Measurements from ENCODE around the gene SPTBN5.

Gene SPTBN5

DNA sequence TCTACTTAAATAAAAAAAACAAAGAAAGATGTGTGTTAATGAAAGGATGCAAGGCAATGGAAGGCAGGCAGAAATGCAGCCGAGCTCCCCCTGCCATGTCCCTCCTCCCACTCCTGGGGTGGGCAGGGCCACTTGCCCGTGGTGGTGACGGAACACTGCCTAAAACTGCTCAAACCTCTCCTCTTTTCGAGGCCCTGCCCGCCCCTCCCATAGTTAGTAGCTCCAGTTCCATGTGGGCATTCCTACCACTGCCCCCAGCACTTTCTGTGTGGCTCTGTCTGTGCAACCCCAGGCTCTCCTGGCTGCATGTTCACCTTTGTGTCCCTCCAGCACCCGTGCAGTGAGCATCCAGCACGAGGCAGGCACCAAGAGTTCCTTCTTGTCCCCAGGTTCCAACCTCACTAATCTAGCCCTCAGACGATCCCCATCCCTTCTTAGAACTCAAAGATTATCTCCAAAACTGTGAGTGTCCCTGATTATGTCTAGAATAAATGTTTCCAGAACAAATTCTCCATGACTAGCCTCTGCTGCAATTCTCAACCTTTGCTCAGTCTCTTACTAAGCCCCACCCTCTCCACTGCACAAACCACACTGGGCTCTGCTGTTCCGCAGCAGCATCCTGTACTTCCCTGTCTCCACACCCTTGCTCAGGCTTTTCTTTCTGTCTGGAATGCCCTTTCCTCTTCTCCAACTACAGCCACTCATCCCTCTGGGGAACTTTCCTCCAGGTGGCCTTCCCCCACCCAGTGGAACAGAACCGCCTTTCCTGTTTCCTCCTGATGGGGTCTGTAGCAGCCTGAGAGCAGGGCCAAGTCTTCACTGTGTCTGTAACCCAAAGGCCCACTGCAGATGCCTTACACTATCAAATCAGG, 32.6 kb upstream of the SPTBN5 start:
- no peak for DNase-seq

DNA sequence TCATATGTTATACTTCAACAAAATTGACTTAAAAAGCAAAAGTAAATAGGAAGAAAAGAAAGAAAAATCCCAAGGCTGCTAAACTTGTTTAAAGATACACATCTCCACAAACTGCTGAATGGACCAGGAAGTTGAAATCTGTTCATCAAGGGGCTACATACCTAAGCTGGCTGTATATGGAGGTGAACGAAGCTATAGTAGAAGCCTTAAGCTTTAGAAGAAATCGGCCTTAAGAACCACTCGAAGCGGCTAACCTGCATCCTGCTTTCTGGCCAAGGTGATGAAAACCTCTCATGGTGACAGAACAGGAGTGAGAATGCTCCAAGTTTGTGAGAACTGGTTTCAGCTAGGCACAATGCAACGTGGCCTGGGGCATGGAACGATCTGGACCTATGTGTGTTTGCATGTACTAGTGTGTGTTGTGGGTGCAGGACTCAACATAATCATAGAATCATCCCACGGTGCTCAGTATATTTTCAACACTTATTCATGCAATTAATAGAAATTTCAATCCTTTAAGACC, 31.3 kb upstream of the SPTBN5 start:
- DNase-seq: no peak

DNA sequence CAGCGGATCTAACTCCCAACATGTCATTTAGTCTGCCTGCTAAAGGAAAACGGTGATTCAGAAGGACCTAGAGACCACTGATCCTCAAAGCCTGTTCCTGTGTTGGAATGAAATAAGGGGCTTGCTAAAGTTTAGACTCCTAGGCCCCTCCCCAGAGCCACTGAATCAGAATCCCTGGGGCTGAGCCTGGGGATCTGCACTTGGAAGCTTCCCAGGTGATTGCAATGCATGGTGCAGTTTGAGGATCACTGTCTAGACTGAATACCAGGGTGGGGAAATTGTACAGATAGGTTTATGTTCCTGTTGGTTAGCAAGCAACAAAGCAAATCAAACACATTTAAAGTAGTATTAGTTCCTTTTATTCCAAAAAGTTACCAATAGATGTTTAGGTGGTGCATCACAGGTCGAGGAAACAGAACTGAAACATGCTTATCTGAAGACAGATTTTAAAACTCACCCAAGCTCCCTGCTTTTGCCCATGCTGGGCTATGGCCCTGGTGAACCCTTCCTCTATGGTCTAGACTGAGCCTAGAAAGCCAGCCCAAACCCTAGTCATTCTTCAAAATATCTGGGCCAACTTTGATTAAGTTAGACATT, 29.6 kb upstream of the SPTBN5 start:
- no peak for DNase-seq

DNA sequence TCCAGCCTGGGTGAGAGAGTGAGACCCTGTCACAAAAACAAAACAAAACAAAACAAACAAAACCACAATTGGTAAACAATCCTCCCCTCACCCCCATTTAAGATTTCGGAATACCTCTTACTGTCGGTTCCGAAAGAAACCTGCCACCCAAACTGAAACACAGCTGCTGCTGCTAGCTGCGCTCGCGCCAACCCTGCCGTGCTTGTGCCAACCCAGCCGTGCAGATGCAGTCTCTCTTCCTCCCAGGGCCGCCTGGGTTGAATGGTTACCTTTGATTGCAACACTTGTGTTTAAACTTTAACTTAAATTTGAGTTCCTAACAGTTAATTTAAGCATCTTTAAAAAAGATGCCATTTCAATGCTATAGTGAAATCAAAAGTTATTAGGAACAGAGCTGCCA, 28.5 kb upstream of the SPTBN5 start:
- DNase-seq: no peak

DNA sequence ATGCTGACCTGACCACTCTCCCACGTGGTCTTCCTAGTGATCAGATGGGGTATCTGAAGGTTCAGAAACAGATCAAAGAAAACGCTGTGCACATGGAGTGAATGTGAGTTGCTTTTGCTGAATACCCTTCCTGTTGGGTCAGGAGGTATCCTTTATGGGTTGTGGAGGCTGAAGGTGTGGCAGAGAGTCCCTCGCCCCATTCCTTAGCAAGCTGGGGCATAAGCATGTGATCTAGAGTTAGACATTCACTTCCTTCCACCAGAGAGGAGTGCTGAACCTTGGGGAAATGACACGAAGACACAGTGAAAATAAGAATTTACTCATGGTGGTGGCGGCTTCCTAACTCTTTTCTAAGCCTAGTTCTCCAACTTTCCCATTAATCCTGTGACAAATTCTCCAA, 27.8 kb upstream of the SPTBN5 start:
- DNase-seq: no peak

DNA sequence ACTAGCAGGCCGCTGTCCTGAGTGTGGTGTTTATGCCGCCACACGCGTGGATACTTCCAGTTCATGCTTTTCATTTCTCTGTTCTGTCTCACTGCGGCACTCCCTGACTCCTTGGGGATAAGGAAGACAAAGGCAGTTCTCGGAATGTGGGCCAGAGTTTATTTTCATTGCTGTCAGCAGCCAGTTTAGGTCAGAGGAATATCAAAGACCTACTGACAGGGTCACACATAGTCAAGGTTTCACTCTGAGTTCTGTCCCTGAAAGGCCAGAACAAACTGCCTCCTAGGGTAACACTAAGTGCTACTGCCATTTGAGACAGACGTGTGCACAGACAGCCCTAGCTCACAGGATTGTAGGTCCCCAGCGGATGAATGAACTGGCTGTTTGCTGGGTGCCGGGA, 27.3 kb upstream of the SPTBN5 start:
- no peak for DNase-seq

DNA sequence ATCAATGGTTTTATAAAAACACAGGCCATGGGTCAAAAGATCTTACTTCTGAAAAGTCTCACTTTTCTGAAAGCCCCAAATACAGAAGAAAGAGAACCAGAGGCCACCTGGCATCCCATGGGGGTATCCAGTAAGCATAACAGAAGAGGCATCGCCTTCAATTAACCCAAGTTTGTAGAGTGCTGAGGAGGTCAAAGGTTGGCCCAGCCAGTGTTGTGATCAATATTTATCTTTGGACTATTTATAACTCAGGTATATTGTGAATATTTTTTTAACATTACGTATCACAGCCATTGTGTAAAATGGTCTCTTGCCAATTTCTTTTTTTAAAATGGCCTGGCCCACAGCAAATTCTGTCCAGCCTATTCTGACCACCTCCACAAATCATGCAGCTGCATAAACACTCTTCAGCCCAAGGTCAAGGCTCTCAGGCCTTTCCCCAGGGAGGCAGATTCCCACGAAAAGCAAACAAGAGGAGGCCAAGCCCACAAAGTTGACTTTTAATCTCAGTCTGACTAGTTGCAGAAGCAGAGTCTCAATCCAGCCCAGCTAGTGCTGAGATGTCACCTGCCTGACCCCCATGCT, 26.2 kb upstream of the SPTBN5 start:
- DNase-seq: no peak

DNA sequence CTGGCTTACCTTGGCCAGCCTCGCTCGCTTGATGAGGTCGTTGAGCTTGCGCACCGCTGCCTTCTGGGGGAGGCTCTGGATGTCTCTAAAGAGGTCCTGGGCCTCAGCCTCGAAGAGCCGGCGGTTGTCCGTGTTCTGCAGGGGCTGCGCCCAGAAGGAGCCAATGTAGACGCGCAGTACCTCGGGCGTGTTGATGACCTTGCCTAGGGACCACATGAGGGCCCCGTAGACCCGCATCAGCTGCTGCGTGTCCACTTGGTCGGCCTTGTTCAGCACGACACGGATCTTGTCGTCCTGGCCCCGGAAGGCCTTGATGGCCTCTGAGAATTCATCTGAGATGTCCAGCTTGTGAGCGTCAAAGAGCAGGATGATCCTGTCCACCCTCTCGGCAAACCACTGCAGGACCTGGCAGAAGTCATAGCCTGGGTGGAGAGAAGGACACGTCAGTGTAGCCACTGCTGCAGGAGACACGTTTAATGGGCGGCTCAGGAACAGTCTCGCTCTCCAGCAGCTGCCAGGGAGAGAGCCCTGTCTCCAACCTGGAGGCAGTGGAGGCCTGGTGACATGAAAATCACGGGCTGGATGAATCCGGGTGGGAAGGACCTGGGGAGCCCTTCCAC, 25.5 kb upstream of the SPTBN5 start:
- no peak for DNase-seq

DNA sequence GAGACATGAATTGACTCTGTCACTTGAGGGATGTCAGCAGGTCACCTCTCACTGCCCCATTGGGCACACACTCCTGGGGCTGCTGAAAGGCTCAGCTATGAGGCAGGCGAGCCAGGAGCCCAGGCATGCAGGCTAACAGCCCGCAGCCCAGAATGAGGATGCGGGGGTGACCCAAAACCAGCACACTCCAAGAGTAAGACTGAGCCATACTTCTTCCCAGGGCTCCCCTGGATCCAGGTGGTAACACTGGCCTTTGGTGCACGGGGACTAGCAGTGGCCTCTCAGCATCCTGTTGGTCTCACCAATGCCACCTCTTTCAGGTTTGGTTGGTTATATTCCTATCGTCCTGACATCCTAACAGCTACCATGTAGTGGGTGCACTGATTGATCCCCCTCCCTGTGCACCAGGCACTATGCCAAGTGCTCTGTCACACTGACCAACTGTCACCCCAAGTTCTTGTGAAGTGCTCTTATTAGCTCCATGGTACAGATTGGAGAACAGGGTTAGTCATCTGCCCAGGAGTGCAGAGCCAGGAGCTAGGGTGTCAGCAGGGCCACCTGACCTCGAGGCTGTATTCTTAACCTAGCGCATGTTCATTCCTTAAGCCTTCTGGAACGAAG, 24.8 kb upstream of the SPTBN5 start:
- no peak for DNase-seq

DNA sequence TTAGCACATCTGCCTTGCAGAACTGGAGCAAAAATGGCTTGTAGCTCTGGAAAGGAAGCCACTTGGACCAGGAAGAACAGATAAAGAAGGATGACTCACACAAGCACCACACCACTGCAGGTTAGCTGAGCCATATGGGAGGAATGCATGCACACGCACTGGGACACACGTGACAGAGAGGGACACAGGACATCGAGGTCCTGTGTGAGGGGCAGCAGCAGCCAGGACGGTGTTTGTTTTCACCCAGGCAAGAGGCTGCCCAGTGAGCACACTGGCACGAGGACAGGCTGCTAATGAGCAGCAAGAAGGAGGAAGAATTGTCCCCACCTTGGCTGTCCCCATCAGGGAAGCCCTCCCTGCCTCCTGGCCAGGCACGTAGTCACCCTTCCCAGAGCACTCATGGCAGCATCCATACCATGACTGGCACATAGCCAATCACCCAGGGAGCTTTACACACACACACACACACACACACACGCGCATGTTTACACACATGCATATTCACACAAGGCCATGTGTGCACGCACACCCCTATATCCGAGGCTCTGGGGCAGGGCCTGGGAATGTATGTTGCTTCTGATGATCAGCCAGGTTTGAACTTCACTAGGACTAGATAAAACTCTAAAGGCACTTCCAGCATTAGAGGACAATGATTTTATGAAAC, 24.0 kb upstream of the SPTBN5 start:
- DNase-seq: no peak

DNA sequence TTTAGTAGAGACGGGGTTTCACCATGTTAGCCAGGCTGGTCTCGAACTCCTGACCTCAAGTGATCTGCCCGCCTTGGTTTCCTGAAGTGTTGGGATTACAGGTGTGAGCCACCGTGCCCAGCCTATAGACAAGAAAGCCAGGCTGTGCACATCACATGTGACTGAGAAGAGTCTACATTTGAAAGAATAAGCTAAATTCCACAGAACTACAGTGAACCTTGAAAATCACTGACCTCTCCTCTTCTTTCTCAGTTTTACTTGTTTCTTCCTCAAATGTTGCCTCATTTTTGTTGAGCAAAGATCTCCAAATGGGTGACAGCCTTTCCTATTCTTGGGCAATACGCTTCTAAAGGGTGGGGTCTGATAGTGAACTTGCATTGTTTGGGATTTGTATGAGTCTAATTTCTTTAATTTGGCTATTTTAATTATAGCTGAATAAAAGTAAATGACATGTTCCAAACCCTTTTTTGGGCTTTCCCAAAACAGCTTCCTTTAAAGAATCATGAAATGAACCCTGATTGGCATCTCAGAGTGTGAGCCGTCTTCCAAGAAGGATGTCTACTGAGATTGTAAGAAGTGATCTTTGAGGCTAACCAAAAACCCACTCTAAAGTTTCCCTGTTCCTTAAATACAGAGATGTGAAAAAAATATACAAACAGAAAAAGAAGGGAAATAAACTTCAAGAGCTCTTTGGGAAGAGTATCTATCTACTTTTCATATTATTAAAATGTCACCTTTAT, 21.6 kb upstream of the SPTBN5 start:
- no peak for DNase-seq

DNA sequence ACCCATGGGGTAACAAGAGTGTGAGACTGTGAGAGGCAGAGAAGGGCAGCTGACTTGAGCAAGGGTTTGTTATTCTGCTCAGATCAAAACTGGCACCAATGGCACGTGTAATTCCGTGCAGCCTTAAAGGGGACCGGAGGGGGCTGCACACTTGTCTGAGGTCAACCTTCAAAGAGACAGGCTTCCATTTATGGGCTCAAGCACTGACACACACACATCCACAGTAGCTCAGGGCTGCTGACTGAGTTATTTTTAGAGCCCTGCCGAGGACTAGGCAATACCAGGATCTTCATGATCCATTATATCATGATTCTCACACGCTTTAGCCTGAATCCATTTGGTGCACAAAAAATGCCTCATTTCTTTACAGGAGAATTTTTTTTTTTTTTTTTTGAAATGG, 20.6 kb upstream of the SPTBN5 start:
- DNase-seq: no peak

DNA sequence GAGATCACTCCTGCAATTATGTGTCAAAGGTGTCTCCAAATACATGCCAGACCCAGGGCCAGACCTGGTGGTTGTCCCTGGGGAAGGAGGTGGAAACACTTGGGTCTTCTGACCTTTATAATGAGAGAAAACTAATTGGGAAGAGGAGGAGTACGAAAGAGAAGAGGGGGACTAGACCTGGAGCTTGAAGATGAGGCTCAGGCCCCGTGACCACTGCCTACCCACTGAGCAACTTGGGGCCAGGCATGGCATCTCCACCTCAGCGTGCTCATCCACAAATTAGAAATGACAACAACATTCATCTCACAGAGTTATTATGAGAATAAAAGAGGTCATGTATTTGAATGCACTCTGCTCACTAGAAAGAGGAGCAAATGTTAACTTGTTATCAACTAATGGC, 19.4 kb upstream of the SPTBN5 start:
- DNase-seq: no peak

DNA sequence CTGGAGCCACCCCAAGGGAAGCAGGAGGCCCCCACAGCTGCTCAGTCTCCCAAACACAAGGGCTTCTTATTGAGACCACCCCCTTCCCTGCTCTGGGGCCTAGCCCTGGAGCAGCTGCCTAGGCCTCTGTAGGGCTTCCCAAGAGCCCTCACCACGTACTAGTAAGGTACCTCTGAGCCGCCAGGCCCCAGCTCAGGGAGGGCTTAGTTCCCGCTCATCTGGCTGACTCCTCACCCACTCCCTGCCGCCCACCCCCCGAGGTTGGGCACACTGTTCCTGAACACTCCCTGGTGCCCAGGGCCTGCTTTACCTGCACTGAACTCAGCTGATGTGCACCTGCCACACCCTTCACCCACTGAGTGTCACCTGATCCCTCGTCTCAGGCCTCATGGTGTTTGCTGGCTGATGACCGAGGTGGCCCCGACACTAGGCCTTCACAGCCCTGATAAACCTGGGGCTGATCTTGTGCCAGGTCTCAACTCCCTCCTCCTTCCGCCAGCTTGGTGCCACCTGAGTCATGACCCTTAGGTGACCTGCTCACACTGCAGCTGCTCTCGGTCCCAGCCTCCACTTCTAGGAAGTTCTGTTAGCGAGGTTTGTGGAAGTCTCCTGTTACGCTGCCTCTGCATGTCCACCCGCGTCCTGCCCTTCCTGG, 18.0 kb upstream of the SPTBN5 start:
- no peak for DNase-seq

DNA sequence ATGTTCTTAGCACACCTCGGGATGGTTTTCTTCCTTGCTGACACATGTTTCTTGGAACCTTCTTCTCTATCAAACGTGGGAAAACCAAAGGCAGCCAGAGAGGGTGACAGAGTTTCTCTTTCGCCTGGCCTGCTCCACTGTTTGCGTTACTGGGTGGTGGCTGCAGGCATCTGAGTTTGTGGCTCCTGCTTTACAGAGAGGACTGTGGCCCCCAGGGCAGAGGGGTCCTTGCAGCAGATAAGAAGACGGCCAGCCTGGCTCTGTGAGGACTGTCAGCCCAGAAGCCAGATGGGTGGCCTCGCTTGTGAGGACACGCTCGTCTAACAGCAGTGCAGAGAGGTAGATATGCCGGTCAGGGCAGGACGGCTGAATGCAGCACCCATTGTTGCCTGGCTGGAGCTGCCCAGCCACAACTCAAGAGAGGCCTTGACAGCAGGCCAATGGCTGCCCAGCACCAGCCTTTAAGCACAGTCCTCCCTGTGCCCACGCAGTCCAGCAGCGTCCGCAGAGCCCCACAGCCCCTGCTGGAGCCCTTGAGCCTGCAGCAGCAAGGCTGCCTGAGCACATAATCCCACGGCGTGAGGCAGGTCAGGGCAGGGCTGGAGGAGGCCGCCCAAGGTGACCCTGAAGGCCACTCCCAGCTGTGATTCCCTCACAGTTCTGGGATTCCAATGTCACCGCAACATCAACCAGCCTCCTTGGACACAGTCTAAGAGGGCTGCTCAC, 15.0 kb upstream of the SPTBN5 start:
- DNase-seq: no peak

DNA sequence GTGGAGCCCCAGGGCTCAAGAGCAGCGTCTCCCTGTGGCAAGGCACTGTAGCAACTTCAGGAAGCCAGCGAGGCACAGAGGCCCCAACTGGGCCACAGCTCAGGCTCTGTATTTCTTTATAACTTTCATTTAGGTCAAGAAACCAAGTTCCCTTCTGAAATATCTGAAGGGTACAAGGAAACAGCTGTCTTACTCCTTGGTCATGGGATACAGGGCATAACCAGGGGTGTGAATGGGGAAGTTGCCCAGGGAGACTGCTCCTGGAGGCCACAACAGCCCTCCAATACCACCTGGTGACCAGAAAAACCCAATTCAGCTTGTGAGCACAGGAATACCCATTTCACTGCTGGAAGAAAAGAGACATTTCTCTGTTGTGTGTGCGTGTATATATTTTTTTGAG, 13.3 kb upstream of the SPTBN5 start:
- no peak for DNase-seq

DNA sequence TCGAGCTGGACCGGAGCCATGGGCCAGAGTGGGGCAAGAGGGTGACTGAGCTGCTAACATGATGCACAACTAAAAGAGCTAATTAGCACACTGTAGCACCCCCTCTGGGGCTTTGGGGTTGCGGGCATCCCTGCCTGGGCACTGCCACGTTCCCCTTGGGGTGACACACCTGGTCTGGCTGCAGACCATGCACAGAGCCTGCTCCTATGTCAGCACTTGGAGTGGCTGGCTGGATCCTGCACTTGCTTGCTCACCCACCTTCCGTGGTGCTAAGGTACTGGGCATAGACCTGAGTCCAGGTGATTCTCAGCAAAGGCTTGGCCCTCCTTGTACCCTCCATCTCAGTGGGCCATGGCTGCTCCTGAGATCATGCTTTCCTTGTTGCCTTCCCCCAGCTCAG, 12.8 kb upstream of the SPTBN5 start:
- DNase-seq: no peak

DNA sequence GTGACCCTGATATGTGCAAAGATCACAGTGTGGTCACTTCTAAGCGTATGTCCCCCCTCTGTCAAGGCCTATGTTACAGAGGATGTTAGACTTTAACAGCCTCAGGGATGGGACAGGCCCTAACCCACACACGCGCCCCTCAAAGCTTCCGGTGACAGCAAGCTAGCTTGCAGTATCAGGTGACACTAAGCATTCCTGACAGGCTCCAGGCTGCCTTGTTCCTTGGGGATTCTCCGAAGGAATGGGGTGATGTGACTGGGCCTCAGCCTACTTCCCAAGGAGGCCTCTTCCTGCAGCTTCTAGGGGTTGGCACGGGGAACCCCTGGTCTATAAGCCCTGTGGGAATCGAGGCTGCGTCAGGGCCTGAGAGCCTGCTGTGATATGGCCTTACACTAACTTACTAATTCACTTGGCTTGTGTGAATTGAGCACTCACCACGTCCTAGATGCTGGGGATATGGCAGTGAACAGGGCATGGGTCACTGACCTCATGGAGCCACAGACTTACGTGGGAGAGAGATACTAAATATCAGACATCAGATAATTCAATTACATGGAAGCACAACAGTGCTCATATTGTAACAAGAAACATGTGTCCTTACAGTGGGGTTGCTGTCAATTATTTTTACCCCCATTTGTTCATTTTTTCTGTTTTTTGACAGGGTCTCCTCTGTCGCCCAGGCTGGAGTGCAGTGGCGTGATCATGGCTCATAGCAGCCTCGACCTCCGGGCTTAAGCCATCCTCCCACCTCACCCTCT, 11.4 kb upstream of the SPTBN5 start:
- DNase-seq: no peak

DNA sequence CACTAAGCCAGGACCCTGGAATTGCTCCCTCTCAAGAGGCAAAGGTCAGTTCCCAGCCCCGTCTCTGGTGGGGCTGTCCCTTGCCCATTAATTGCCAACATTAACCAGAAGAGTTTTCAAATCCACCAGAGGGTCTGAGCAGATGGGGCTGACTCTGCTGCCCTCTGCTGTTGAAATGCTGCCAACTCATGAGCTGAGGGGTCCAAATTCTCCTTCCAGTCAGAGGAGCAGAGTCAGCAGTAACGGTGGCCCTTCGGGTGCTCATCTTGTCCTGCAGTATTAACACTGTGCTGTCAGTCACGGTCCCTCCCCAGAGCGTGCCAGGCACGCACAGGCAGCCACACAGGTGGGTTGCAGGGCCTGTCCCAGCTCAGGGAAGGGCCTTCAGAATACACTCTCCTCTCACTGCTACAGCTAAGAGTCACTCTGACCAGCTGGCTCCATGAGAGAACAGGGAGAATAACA, 10.7 kb upstream of the SPTBN5 start:
- DNase-seq: peak; percentile 61 to 76

DNA sequence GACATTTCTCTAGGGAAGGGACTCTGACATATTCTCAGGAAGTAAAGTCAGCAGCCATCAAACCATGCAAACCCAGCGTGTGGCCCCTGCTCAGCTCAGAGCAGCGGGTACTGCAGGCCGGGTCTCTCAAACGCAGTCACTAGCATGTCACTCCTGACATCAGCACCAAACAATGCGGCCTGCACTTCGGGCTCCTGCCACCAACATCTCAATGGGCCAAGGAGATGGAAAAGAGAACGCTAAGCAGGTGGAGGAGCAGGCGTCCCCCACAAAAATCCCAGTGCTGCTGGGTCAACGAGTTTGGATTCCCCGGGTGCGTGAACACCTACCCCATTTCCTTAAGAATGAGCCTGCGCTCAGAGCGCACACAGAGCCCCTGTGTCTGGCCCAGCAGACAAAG, 9.9 kb upstream of the SPTBN5 start:
- no peak for DNase-seq

All from activated CD4-positive, alpha-beta T cell treated with anti-CD3 and anti-CD28 coated beads for 4 hours (primary cell).